ENCODE results near the gene CFAP61.

DNA sequence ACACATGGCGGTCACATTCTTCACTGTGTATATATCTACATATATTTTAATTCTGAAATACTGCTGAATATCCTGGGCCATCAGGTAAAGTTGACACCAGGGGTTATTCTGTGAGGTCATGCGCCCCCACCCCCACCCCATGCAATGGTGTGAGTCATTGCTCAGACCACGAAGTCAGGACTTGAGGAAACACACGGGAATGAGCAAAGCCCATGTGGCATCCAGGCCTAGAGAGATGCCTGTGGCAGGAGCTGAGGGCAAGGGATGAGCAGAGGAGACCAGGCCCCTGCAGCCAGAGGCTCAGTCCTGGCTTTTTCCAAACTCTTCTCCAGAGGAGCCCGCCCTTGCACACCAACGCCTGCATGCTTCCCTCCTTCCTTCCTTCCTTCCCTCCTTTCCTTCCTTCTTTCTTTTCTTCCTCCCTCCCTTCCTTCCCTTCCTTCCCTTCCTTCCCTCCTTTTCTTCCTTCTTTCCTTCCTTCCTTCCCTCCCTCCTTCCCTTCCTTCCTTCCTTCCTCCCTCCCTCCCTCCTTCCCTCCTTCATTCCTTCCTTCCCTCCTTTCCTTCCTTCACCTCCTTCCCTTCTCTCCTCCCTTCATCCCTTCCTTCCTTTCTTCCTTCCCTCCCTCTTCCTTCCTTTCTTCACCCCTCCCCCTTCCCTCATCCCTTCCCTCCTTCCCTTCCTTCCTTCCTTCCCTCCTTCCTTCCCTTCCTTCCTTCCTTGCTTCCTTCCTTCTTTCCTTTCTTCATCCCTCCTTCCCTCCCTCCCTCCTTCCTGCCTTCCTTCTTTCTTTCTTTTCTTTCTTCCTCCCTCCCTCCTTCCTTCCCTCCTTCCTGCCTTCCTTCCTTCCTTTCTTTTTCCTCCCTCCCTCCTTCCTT is 243.5 kb downstream of the CFAP61 start:
- TF ChIP-seq MAX (IDR thresholded peaks at IDR 0.05; ENCODE audit: low read depth) (no peak), CHD2 (IDR thresholded peaks at IDR 0.05; ENCODE audit: low read length, partially characterized antibody) (no peak), RAD21 (IDR thresholded peaks at IDR 0.05; ENCODE audit: low read length) (no peak)
- TF ChIP-seq, protein P1, sequence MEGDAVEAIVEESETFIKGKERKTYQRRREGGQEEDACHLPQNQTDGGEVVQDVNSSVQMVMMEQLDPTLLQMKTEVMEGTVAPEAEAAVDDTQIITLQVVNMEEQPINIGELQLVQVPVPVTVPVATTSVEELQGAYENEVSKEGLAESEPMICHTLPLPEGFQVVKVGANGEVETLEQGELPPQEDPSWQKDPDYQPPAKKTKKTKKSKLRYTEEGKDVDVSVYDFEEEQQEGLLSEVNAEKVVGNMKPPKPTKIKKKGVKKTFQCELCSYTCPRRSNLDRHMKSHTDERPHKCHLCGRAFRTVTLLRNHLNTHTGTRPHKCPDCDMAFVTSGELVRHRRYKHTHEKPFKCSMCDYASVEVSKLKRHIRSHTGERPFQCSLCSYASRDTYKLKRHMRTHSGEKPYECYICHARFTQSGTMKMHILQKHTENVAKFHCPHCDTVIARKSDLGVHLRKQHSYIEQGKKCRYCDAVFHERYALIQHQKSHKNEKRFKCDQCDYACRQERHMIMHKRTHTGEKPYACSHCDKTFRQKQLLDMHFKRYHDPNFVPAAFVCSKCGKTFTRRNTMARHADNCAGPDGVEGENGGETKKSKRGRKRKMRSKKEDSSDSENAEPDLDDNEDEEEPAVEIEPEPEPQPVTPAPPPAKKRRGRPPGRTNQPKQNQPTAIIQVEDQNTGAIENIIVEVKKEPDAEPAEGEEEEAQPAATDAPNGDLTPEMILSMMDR (IDR thresholded peaks at IDR 0.05): no peak
